Measurements from ENCODE around the gene CBX7. TPM values are rescaled to one million over a fixed set of nuclear protein-coding genes. Genes with fewer than 3 reads are reported as not detected.

The CBX7 gene
- total RNA-seq (65.2 TPM), polyA plus RNA-seq (ENCODE audit: insufficient read depth, low read depth, low replicate concordance) (39.3 TPM)
- long read RNA-seq, donor 1, partial matches to known transcripts, result 0 of 1 reads
- long read RNA-seq, donor 1, other reads (novel, unspliced or antisense), result 0 of 1 reads
- long read RNA-seq, donor 2, result 0 reads
- long read RNA-seq, donor 3, result 0 reads
- long read RNA-seq, donor 4, result 0 reads
- long read RNA-seq, donor 5, result 0 reads
- long read RNA-seq, donor 6, full-length matches to known transcripts, result 1 of 1 reads
- long read RNA-seq, donor 6, partial matches to known transcripts, result 0 of 1 reads
- long read RNA-seq, donor 6, other reads (novel, unspliced or antisense), result 0 of 1 reads
- long read RNA-seq, donor 7, full-length matches to known transcripts, result 12 of 56 reads
- long read RNA-seq, donor 7, partial matches to known transcripts, result 0 of 56 reads
- long read RNA-seq, donor 7, other reads (novel, unspliced or antisense), result 44 of 56 reads
- long read RNA-seq, donor 8, full-length matches to known transcripts, result 1 of 1 reads
- long read RNA-seq, donor 8, partial matches to known transcripts, result 0 of 1 reads
- long read RNA-seq, donor 8, other reads (novel, unspliced or antisense), result 0 of 1 reads
- long read RNA-seq, donor 9, full-length matches to known transcripts, result 1 of 1 reads
- long read RNA-seq, donor 9, partial matches to known transcripts, result 0 of 1 reads
- long read RNA-seq, donor 9, other reads (novel, unspliced or antisense), result 0 of 1 reads
- long read RNA-seq, donor 10, full-length matches to known transcripts, result 1 of 1 reads
- long read RNA-seq, donor 10, partial matches to known transcripts, result 0 of 1 reads
- long read RNA-seq, donor 10, other reads (novel, unspliced or antisense), result 0 of 1 reads

DNA sequence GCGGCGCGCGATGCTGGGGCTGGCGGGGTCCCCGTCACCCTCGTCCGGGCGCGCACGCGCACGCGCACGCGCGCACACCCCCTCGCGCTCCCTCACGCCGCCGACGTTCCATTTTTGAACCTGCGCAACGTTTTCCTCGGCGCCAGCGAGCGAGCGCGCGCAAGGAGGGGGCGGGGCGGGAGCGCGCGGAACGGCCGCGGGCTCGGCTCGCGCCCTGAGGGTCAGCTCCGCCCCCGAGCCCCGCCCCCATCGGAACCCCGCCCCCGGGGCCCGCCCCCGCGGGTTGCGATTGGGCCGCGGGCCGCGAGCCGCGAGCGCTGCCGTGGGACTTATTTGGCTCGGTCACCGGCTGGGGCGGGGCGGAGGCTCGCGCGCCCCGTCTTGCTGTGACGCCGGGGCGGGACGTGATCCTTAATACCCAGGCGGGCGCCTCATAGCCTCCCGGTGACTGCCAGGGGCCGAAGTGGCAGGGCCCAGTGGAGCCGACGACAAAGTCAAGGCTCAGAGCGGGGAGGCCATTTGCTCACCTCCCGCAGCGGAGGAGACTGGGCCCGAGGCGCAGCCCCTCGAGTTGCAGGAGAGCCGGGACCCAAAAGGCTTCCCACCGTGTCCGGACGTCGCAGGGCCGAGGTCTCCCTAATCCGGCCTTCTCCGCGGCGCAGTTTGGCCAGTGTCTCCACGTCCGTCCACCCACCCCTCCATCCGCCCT, at the start of gene CBX7:
Gene CBX7 (minus strand): TSS at position 170 of the 709 bp plus-strand sequence. CDS start 236 bp downstream, outside the sequence.
- FAIRE-seq, result no peak

GRCh38 chr22:39197578-39197977, 45.1 kb upstream of the CBX7 start:
- H3K27ac ChIP-seq (ENCODE audit: low read depth in 2 of 2, low read length in 2 of 2), result no peak overlapping the region
- H3K9ac ChIP-seq (ENCODE audit: low read length in 3 of 3), result no peak overlapping the region
- H3K4me3 ChIP-seq (ENCODE audit: low read length in 3 of 3), result no peak overlapping the region
- no peaks in the 10 kb centered on the region for H3K36me3 ChIP-seq (ENCODE audit: control insufficient read depth in 2 of 3, insufficient read depth in 3 of 3, low read length in 3 of 3)
- DNase-seq (peak in 1 of 5 donors; percentile 4), FAIRE-seq (no peak)
- TF ChIP-seq, protein P1, sequence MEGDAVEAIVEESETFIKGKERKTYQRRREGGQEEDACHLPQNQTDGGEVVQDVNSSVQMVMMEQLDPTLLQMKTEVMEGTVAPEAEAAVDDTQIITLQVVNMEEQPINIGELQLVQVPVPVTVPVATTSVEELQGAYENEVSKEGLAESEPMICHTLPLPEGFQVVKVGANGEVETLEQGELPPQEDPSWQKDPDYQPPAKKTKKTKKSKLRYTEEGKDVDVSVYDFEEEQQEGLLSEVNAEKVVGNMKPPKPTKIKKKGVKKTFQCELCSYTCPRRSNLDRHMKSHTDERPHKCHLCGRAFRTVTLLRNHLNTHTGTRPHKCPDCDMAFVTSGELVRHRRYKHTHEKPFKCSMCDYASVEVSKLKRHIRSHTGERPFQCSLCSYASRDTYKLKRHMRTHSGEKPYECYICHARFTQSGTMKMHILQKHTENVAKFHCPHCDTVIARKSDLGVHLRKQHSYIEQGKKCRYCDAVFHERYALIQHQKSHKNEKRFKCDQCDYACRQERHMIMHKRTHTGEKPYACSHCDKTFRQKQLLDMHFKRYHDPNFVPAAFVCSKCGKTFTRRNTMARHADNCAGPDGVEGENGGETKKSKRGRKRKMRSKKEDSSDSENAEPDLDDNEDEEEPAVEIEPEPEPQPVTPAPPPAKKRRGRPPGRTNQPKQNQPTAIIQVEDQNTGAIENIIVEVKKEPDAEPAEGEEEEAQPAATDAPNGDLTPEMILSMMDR (IDR thresholded peaks at IDR 0.05; ENCODE audit: borderline replicate concordance, extremely low read depth, insufficient read depth), result no peak
- intact Hi-C loops (cut with DNase I), result no loop called here
- no peaks in the 10 kb centered on the region for H3K27me3 ChIP-seq (ENCODE audit: control insufficient read depth, insufficient read depth, low read length)
- no peaks in the 10 kb centered on the region for H3K4me1 ChIP-seq (ENCODE audit: control insufficient read depth in 2 of 3, insufficient read depth in 2 of 3, low read depth in 1 of 3, low read length in 3 of 3)
- peaks cover 0 to 3% (median 0%) of the 10 kb centered on the region in 3 donors for H3K9me3 ChIP-seq (ENCODE audit: control insufficient read depth in 2 of 3, insufficient read depth in 1 of 3, low read length in 3 of 3)

More for the DNA sequence above, at the start of gene CBX7:
- peak within 1 kb of the TSS; percentile 33 to 94 (median 94) for H3K9ac ChIP-seq (ENCODE audit: low read length in 3 of 3)
- no peaks in the 10 kb centered on the region for H3K9me3 ChIP-seq (ENCODE audit: control insufficient read depth in 2 of 3, insufficient read depth in 1 of 3, low read length in 3 of 3)
- peak within 1 kb of the TSS; percentile 87 to 96 for H3K27ac ChIP-seq (ENCODE audit: low read depth in 2 of 2, low read length in 2 of 2)
- TF ChIP-seq, protein P1 (IDR thresholded peaks at IDR 0.05; ENCODE audit: borderline replicate concordance, extremely low read depth, insufficient read depth), result peak; percentile 12
- peaks cover 0 to 23% (median 6%) of the 10 kb centered on the region in 3 donors for H3K4me1 ChIP-seq (ENCODE audit: control insufficient read depth in 2 of 3, insufficient read depth in 2 of 3, low read depth in 1 of 3, low read length in 3 of 3)
- H3K36me3 ChIP-seq (ENCODE audit: control insufficient read depth in 2 of 3, insufficient read depth in 3 of 3, low read length in 3 of 3), result peaks cover 0 to 5% (median 4%) of the 10 kb centered on the region in 3 donors
- H3K4me3 ChIP-seq (ENCODE audit: low read length in 3 of 3), result peak within 1 kb of the TSS; percentile 53 to 87 (median 86)
- peaks cover 17% of the 10 kb centered on the region for H3K27me3 ChIP-seq (ENCODE audit: control insufficient read depth, insufficient read depth, low read length)
- intact Hi-C loops (cut with DNase I), result no loop called here
- DNase-seq, result peak; percentile 85 to 98 (median 93)

GRCh38 chr22:39194098-39194497, 41.6 kb upstream of the CBX7 start:
- no peak for FAIRE-seq
- no peak overlapping the region for H3K27ac ChIP-seq (ENCODE audit: low read depth in 2 of 2, low read length in 2 of 2)
- H3K27me3 ChIP-seq (ENCODE audit: control insufficient read depth, insufficient read depth, low read length), result no peaks in the 10 kb centered on the region
- TF ChIP-seq, protein P1 (IDR thresholded peaks at IDR 0.05; ENCODE audit: borderline replicate concordance, extremely low read depth, insufficient read depth), result no peak
- DNase-seq, result no peak
- H3K4me1 ChIP-seq (ENCODE audit: control insufficient read depth in 2 of 3, insufficient read depth in 2 of 3, low read depth in 1 of 3, low read length in 3 of 3), result no peaks in the 10 kb centered on the region
- intact Hi-C loops (cut with DNase I), result no loop called here
- no peaks in the 10 kb centered on the region for H3K36me3 ChIP-seq (ENCODE audit: control insufficient read depth in 2 of 3, insufficient read depth in 3 of 3, low read length in 3 of 3)
- peaks cover 0 to 3% (median 0%) of the 10 kb centered on the region in 3 donors for H3K9me3 ChIP-seq (ENCODE audit: control insufficient read depth in 2 of 3, insufficient read depth in 1 of 3, low read length in 3 of 3)
- H3K4me3 ChIP-seq (ENCODE audit: low read length in 3 of 3), result no peak overlapping the region
- H3K9ac ChIP-seq (ENCODE audit: low read length in 3 of 3), result no peak overlapping the region
